Ascending aorta (tissue), 2 donors: ENCODE measurements around the gene SPRN. TPM values are rescaled to one million over a fixed set of nuclear protein-coding genes. Genes with fewer than 3 reads are reported as not detected.

Experiments used
- DNase-seq, 2 donors: peaks; one replicate each; pipeline ENCODE4 v3.0.0-alpha.2; 2019; ENCODE audit warnings: low spot score in 2 of 2
- H3K27ac ChIP-seq, 2 donors: fragments of 200-600 bp; sonication (generic); one replicate each; pipeline ENCODE4 v1.5.1; 2016 to 2017; ENCODE audit warnings: mild to moderate bottlenecking in 1 of 2
- H3K27me3 ChIP-seq: fragments of 200-600 bp; sonication (generic); one replicate; pipeline ENCODE4 v1.5.1; 2017
- H3K36me3 ChIP-seq, 2 donors: fragments of 200-600 bp; sonication (generic); one replicate each; pipeline ENCODE4 v1.5.1; 2016
- H3K4me1 ChIP-seq, 2 donors: fragments of 200-600 bp; sonication (generic); one replicate each; pipeline ENCODE4 v1.5.1; 2016 to 2017; ENCODE audit warnings: mild to moderate bottlenecking in 1 of 2
- H3K4me3 ChIP-seq, 2 donors: fragments of 200-600 bp; sonication (generic); one replicate each; pipeline ENCODE4 v1.5.1; 2016 to 2017; ENCODE audit warnings: mild to moderate bottlenecking in 1 of 2
- H3K9me3 ChIP-seq, 2 donors: fragments of 200-600 bp; sonication (generic); one replicate each; pipeline ENCODE4 v1.5.1; 2016
- intact Hi-C: fragments of 100-400 bp; cut with DNase I; formaldehyde crosslinking; loops from one replicate; pipeline ENCODE4 v1.15.1; 2023
- total RNA-seq: library from RNA; depleted of rRNA; stranded (reverse); fragments of >200 nt; gene quantifications from one replicate; pipeline ENCODE4 v1.1.0, GENCODE V29; 2016
- TF ChIP-seq, protein P1 (sequence below), 3 experiments: fragments of 200-600 bp in 2 of 3; fragments of 450-650 bp in 1 of 3; sonication (generic) in 2 of 3; IDR thresholded peaks; one replicate each; pipeline ENCODE4 v1.5.1; 2016 to 2019; ENCODE audit warnings: antibody characterized with exemption in 3 of 3, mild to moderate bottlenecking in 1 of 3, moderate library complexity in 1 of 3

The SPRN gene
- total RNA-seq, 1 donor from 2014 or later, result not detected

DNA sequence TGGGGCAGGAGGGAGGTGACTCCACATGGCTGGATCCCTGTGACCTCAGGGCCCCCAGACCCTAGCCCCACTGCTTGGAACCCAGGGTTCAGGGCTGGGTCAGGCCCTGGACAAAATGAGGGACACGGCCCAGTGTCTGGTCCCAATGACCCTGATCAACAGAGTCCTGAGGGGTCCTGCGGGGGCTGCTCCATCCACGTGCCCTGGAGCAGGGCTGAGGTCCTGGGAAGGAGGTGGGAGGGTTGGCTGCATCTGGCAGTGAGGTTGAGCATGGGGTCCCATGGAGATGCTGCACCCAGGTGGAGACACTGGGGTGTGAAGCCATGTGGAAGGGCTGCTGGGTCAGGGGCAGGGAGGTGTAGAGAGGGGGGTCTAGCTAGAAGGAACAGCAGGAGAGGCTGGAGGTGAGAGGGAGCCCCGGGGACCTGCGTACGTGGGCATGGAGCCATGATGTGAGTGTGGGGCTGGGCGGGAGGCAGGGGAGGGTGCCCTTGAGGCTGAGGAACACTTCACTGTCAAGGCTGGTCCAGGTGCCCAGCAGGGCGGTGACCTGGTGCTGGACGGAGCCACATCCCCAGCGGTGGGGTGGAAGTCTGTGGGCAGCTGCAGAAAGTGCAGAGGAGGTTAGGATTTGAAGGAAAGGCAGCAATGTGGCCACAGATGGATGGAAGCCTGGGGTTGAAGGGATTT, 29.9 kb upstream of the SPRN start:
- no peak overlapping the region for H3K4me3 ChIP-seq
- intact Hi-C loops, result no loop called here
- no peak for DNase-seq
- H3K4me1 ChIP-seq, result no peaks in the 10 kb centered on the region
- peaks cover 0 to 1% of the 10 kb centered on the region in 2 donors for H3K9me3 ChIP-seq
- H3K27ac ChIP-seq, result no peak overlapping the region
- no peaks in the 10 kb centered on the region for H3K36me3 ChIP-seq
- no peaks in the 10 kb centered on the region for H3K27me3 ChIP-seq
- TF ChIP-seq, protein P1, sequence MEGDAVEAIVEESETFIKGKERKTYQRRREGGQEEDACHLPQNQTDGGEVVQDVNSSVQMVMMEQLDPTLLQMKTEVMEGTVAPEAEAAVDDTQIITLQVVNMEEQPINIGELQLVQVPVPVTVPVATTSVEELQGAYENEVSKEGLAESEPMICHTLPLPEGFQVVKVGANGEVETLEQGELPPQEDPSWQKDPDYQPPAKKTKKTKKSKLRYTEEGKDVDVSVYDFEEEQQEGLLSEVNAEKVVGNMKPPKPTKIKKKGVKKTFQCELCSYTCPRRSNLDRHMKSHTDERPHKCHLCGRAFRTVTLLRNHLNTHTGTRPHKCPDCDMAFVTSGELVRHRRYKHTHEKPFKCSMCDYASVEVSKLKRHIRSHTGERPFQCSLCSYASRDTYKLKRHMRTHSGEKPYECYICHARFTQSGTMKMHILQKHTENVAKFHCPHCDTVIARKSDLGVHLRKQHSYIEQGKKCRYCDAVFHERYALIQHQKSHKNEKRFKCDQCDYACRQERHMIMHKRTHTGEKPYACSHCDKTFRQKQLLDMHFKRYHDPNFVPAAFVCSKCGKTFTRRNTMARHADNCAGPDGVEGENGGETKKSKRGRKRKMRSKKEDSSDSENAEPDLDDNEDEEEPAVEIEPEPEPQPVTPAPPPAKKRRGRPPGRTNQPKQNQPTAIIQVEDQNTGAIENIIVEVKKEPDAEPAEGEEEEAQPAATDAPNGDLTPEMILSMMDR (IDR thresholded peaks at IDR 0.05), result no peak

DNA sequence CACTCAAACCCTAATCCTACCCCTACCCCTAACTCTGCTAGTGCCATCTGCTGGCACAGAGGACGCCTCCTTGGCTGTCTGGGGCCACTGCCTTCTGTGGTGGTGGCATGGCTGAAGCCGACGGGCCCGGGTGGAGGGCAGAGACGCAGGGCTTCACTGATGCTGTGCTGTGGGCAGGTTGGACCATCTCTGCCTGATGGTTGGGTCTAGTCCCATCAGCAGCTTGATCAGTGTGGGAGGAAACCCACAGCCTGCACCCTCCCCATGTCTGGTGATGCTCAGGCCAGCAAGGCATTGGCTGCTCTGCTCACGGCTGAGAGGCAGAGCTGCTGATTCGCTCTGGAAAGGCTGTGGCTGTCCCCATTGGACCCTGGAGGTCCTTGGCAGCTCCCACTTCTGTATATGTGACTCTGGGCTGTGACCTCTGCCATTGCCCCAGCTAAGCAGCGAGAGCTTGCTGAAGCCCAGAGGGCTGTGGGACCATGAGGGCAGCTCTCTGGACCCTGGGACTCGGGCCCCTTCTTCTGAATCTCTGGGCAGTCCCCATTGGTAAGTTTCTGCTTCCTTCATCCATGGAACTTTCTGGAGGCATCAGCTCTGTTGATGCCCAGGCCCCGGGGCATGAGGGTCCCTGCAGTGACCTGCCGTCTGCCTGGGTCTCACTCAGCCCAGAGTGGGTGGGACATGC, 29.2 kb upstream of the SPRN start, which contains the start of gene SCART1:
SCART1 (plus strand) TSS at position 430 of the 688 bp plus-strand sequence; CDS start at position 483, 53 bp downstream.
- DNase-seq, result no peak
- TF ChIP-seq, protein P1 (IDR thresholded peaks at IDR 0.05), result no peak
- Histone ChIP-seq H3K9me3 (peaks cover 6 to 8% of the 10 kb centered on the region in 2 donors), H3K4me1 (no peaks in the 10 kb centered on the region), H3K36me3 (no peaks in the 10 kb centered on the region), H3K27me3 (no peaks in the 10 kb centered on the region), H3K27ac (no peak within 1 kb of the TSS), H3K4me3 (no peak within 1 kb of the TSS)
- intact Hi-C loops, result no loop called here

DNA sequence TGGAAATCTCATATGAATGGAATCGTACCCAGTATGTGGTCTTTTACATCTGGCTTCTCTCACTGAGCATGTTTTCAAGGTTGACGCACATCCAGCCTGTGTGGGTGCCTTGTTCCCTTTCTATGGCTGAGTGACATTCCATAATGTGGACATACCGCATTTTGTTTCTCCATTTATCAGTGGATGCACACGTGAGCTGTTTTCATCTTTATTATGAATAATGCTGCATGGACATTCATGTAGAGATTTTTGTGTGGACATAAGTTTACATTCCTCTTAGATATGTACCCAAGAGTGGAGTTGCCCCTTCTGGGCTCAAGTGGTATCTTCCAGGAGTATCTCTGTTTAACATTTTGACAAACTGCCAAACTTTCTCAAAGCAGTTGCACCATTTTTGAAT, 28.0 kb upstream of the SPRN start:
- Histone ChIP-seq H3K9me3 (peaks cover 18 to 20% of the 10 kb centered on the region in 2 donors), H3K4me1 (no peaks in the 10 kb centered on the region), H3K36me3 (no peaks in the 10 kb centered on the region), H3K27me3 (no peaks in the 10 kb centered on the region), H3K27ac (no peak overlapping the region), H3K4me3 (no peak overlapping the region)
- TF ChIP-seq, protein P1 (IDR thresholded peaks at IDR 0.05), result no peak
- no peak for DNase-seq
- intact Hi-C loops, result no loop called here

DNA sequence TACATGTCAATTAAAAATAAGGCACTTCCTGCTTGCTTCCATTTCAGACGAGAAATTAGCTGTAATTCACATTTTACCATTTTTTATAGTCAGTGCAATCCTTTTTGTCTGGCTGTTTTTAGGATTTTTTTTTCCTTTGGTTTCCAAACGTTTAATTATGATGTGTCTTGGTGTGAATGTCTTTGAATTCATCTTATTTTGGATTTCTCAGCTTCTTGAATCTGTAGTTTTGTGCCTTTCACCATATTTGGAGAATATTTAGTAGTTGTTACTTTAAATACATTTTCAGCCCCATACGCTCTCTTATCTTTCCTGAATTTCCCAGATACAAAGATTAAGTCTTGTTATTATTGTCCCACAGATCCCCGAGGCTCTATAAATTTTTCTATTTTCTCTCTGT, 26.9 kb upstream of the SPRN start:
- TF ChIP-seq, protein P1 (IDR thresholded peaks at IDR 0.05), result no peak
- Histone ChIP-seq H3K9me3 (peaks cover 28 to 31% of the 10 kb centered on the region in 2 donors), H3K27ac (no peak overlapping the region), H3K4me3 (no peak overlapping the region), H3K27me3 (no peaks in the 10 kb centered on the region), H3K4me1 (no peaks in the 10 kb centered on the region), H3K36me3 (no peaks in the 10 kb centered on the region)
- DNase-seq, result no peak
- intact Hi-C loops, result no loop called here

DNA sequence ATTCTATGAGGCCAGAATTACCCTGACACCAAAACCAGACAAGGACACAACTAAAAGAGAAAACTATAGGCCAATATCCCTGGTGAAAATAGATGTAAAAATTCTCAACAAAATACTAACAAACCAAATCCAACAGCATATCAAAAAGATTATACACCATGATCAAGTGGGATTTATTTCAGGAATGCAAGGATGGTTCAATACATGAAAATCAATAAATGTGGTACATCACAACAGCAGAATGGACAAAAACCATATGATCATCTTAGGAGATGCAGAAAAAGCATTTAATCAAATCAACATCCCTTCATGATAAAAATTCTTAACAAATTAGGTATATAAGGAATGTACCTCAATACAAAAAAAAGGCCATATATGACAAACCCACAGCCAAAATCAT, 23.7 kb upstream of the SPRN start:
- no peaks in the 10 kb centered on the region for H3K27me3 ChIP-seq
- H3K4me3 ChIP-seq, result no peak overlapping the region
- H3K4me1 ChIP-seq, result no peaks in the 10 kb centered on the region
- intact Hi-C loops, result no loop called here
- TF ChIP-seq, protein P1 (IDR thresholded peaks at IDR 0.05), result no peak
- no peak for DNase-seq
- H3K9me3 ChIP-seq, result peaks cover 38 to 43% of the 10 kb centered on the region in 2 donors
- H3K27ac ChIP-seq, result no peak overlapping the region
- no peaks in the 10 kb centered on the region for H3K36me3 ChIP-seq
